22Rv1 (cell line): ENCODE results near the gene SRSF10.

Experiments used
- CTCF ChIP-seq: fragments of 450-650 bp; IDR thresholded peaks from 2 replicates; pipeline ENCODE4 v1.5.1; 2017; ENCODE audit warnings: mild to moderate bottlenecking
- ZFX ChIP-seq: fragments of 450-650 bp; IDR thresholded peaks from 2 replicates; pipeline ENCODE4 v1.6.1; 2017; ENCODE audit warnings: antibody characterized with exemption, borderline replicate concordance

GRCh38 chr1:23966973-23967493 is 13.1 kb downstream of the SRSF10 start:
- no peak for TF ChIP-seq CTCF
- no peak for TF ChIP-seq ZFX
